OCI-LY7 (cell line): ENCODE measurements around the gene DNASE1L3. TPM values are rescaled to one million over a fixed set of nuclear protein-coding genes. Genes with fewer than 3 reads are reported as not detected.

Experiments
- BruUV-seq: library from RNA; stranded (reverse); fragments of 400-500 nt; replicated peaks from 2 replicates; lab custom pipeline; 2021; lab: Mats Ljungman, UMichigan
- CTCF ChIA-PET: fragments of 300-600 bp; sonication (Branson Sonifier 250); formaldehyde crosslinking; loops from one replicate; lab custom pipeline; 2022; ENCODE audit warnings: antibody characterized with exemption; ENCODE audit not compliant: unreplicated experiment; lab: Charles Lee
- POLR2A ChIA-PET: fragments of 300-600 bp; sonication (Branson Sonifier 250); formaldehyde crosslinking; loops from one replicate; lab custom pipeline; 2022; ENCODE audit warnings: antibody characterized with exemption; lab: Charles Lee
- DNase-seq: peaks from one replicate; pipeline ENCODE4 v3.0.0-alpha.2; 2015; ENCODE audit warnings: low spot score
- H2AFZ ChIP-seq: fragments of 200-600 bp; sonication (generic), shearing (Covaris generic); 2 replicates; pipeline ENCODE4 v1.6.1; 2014; ENCODE audit warnings: mild to moderate bottlenecking, antibody characterized with exemption, low read length, moderate library complexity
- H3K27ac ChIP-seq: fragments of 200-600 bp; sonication (generic); 2 replicates; pipeline ENCODE4 v1.5.1; 2014; ENCODE audit warnings: mixed run types, low read depth, mild to moderate bottlenecking, moderate library complexity, low read length, inconsistent platforms; ENCODE audit not compliant: poor library complexity, severe bottlenecking
- H3K36me3 ChIP-seq: fragments of 200-600 bp; sonication (generic); 2 replicates; pipeline ENCODE4 v1.6.1; 2014; ENCODE audit warnings: mild to moderate bottlenecking, antibody characterized with exemption, low read length, moderate library complexity, mixed read lengths; ENCODE audit not compliant: insufficient read depth
- H3K4me1 ChIP-seq: fragments of 200-600 bp; sonication (generic); 2 replicates; pipeline ENCODE4 v1.5.1; 2014; ENCODE audit warnings: mild to moderate bottlenecking, low read length; ENCODE audit not compliant: insufficient read depth, poor library complexity, severe bottlenecking
- H3K4me2 ChIP-seq: fragments of 200-600 bp; sonication (generic); 2 replicates; pipeline ENCODE4 v1.6.1; 2014; ENCODE audit warnings: mild to moderate bottlenecking, low read length
- H3K4me3 ChIP-seq: fragments of 200-600 bp; sonication (generic); 2 replicates; pipeline ENCODE4 v1.5.1; 2014; ENCODE audit warnings: mild to moderate bottlenecking, low read depth, low read length; ENCODE audit not compliant: poor library complexity, severe bottlenecking
- H3K79me2 ChIP-seq: fragments of 200-600 bp; sonication (generic); 2 replicates; pipeline ENCODE4 v1.6.1; 2016; ENCODE audit warnings: low read depth, mild to moderate bottlenecking, low read length, moderate library complexity, mixed read lengths; ENCODE audit not compliant: insufficient read depth
- H3K9me2 ChIP-seq: fragments of 200-600 bp; sonication (generic); 2 replicates; pipeline ENCODE4 v1.6.1; 2016; ENCODE audit warnings: mild to moderate bottlenecking, low read length, mixed read lengths; ENCODE audit not compliant: insufficient read depth
- H3K9me3 ChIP-seq: fragments of 200-600 bp; sonication (generic); 2 replicates; pipeline ENCODE4 v1.6.1; 2014; ENCODE audit warnings: mild to moderate bottlenecking, mixed run types, low read length, mixed read lengths
- H4K20me1 ChIP-seq: fragments of 200-600 bp; sonication (generic); 2 replicates; pipeline ENCODE4 v1.6.1; 2014; ENCODE audit warnings: mild to moderate bottlenecking, antibody characterized with exemption, low read length, moderate library complexity, mixed read lengths; ENCODE audit not compliant: insufficient read depth
- EZH2phosphoT487 ChIP-seq: fragments of 200-600 bp; sonication (generic); IDR thresholded peaks from 2 replicates; pipeline ENCODE4 v1.6.1; 2018; ENCODE audit warnings: low read depth, borderline replicate concordance, mild to moderate bottlenecking, mixed run types, antibody characterized with exemption, low read length, moderate library complexity, mixed read lengths
- intact Hi-C: fragments of 100-400 bp; cut with micrococcal nuclease; formaldehyde crosslinking; loops from one replicate; pipeline ENCODE4 v1.10.0; 2022; ENCODE audit not compliant: unreplicated experiment
- total RNA-seq, 2 experiments: library from RNA; depleted of rRNA in 1 of 2; stranded (reverse); fragments of >200 nt in 1 of 2; shearing (Covaris generic) in 1 of 2; gene quantifications; 2 replicates each; pipeline ENCODE4 v1.2.3, GENCODE V29; 2014 to 2022
- TF ChIP-seq, protein P1 (sequence below): fragments of 200-600 bp; sonication (generic); conservative IDR thresholded peaks from 2 replicates; pipeline ENCODE4 v1.5.1; 2014; ENCODE audit warnings: mild to moderate bottlenecking, antibody characterized with exemption, low read length, moderate library complexity, mixed read lengths

DNASE1L3 gene
- total RNA-seq, 2 experiments from 2014 or later: 1.3 TPM; not detected in 1

DNA sequence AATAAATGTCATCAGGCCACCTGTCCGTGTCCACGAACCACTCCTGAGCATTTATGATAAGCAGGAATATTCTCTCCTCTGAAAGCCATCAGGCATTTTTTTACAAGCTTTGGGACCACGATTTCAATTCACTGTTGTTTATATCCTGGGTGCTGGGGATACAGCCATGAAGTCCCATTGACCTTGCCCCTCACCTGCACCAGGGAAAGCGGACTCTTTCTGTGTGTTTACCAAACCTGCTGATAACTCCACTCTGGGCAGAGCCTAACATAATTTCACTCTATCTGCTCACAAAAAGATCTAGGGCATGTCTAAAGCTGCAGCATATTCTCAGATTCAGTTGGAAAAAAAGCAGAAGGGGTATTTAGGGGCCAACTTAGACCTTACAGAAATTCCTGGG is 4.8 kb downstream of the DNASE1L3 start:
- ChIA-PET POLR2A (interaction anchor here (0.6 to 1.4 kb wide), 3 partner anchors 9 to 206 kb away, joined by 4 to 6 read pairs (median 4); no protein-coding TSS in a partner anchor), CTCF (no interaction called here)
- BruUV-seq: no TSS peak
- Histone ChIP-seq H3K4me3 (no peak overlapping the region), H3K4me2 (no peak overlapping the region), H2AFZ (no peak overlapping the region), H3K9me2 (no peaks in the 10 kb centered on the region), H3K4me1 (peaks cover 2% of the 10 kb centered on the region), H3K9me3 (no peaks in the 10 kb centered on the region), H3K36me3 (no peaks in the 10 kb centered on the region), H4K20me1 (no peaks in the 10 kb centered on the region), H3K79me2 (no peaks in the 10 kb centered on the region), H3K27ac (no peak overlapping the region)
- DNase-seq: no peak
- intact Hi-C loops: no loop called here
- TF ChIP-seq EZH2phosphoT487: no peak

GRCh38 chr3:58204720-58205119 is 6.1 kb downstream of the DNASE1L3 start:
- POLR2A ChIA-PET: interaction anchor here (1.2 to 1.4 kb wide), 2 partner anchors 8 to 10 kb away, joined by 4 to 6 read pairs; no protein-coding TSS in a partner anchor
- BruUV-seq: no TSS peak
- DNase-seq: no peak
- Histone ChIP-seq H3K4me1 (peaks cover 8% of the 10 kb centered on the region), H3K4me2 (no peak overlapping the region), H3K36me3 (no peaks in the 10 kb centered on the region), H3K79me2 (no peaks in the 10 kb centered on the region), H3K9me3 (no peaks in the 10 kb centered on the region), H3K4me3 (no peak overlapping the region), H3K9me2 (no peaks in the 10 kb centered on the region), H3K27ac (no peak overlapping the region), H2AFZ (no peak overlapping the region), H4K20me1 (no peaks in the 10 kb centered on the region)
- intact Hi-C loops: no loop called here
- CTCF ChIA-PET: interaction anchor here (0.7 kb wide), 1 partner anchor 219 kb away, joined by 5 read pairs; no protein-coding TSS in a partner anchor
- TF ChIP-seq, protein P1, sequence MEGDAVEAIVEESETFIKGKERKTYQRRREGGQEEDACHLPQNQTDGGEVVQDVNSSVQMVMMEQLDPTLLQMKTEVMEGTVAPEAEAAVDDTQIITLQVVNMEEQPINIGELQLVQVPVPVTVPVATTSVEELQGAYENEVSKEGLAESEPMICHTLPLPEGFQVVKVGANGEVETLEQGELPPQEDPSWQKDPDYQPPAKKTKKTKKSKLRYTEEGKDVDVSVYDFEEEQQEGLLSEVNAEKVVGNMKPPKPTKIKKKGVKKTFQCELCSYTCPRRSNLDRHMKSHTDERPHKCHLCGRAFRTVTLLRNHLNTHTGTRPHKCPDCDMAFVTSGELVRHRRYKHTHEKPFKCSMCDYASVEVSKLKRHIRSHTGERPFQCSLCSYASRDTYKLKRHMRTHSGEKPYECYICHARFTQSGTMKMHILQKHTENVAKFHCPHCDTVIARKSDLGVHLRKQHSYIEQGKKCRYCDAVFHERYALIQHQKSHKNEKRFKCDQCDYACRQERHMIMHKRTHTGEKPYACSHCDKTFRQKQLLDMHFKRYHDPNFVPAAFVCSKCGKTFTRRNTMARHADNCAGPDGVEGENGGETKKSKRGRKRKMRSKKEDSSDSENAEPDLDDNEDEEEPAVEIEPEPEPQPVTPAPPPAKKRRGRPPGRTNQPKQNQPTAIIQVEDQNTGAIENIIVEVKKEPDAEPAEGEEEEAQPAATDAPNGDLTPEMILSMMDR: no peak
- TF ChIP-seq EZH2phosphoT487: no peak

GRCh38 chr3:58203541-58203940 is 7.2 kb downstream of the DNASE1L3 start:
- Histone ChIP-seq H2AFZ (no peak overlapping the region), H3K36me3 (no peaks in the 10 kb centered on the region), H3K27ac (no peak overlapping the region), H3K4me1 (peaks cover 11% of the 10 kb centered on the region), H3K9me2 (no peaks in the 10 kb centered on the region), H4K20me1 (no peaks in the 10 kb centered on the region), H3K4me2 (no peak overlapping the region), H3K9me3 (no peaks in the 10 kb centered on the region), H3K4me3 (no peak overlapping the region), H3K79me2 (no peaks in the 10 kb centered on the region)
- TF ChIP-seq, protein P1: no peak
- TF ChIP-seq EZH2phosphoT487: no peak
- CTCF ChIA-PET: interaction anchor here (1.8 to 2.0 kb wide), 2 partner anchors 11 to 13 kb away, joined by 4 to 7 read pairs; no protein-coding TSS in a partner anchor
- no TSS peak for BruUV-seq
- intact Hi-C loops: no loop called here
- POLR2A ChIA-PET: interaction anchor here (0.7 to 3.1 kb wide), 3 partner anchors 10 to 20 kb away, joined by 3 to 26 read pairs (median 3); no protein-coding TSS in a partner anchor
- DNase-seq: no peak
